H9 (cell line): ENCODE results near the gene LDHAL6B. TPM values are rescaled to one million over a fixed set of nuclear protein-coding genes. Genes with fewer than 3 reads are reported as not detected.

Source experiments
- DNase-seq: peaks from one replicate; pipeline ENCODE4 v3.0.0-alpha.2; 2017
- H2AFZ ChIP-seq: one replicate; pipeline ENCODE4 v1.6.1; 2013; ENCODE audit warnings: mild to moderate bottlenecking, low read length, control low read depth, moderate library complexity
- H2AK5ac ChIP-seq: 2 replicates; pipeline ENCODE4 v1.6.1; 2013; ENCODE audit warnings: low read length, control low read depth, mixed read lengths; ENCODE audit not compliant: insufficient read length
- H2BK120ac ChIP-seq: one replicate; pipeline ENCODE4 v1.6.1; 2013; ENCODE audit warnings: low read depth, mild to moderate bottlenecking, low read length, control low read depth, inconsistent platforms; ENCODE audit not compliant: poor library complexity, severe bottlenecking
- H2BK12ac ChIP-seq: 2 replicates; pipeline ENCODE4 v1.6.1; 2013; ENCODE audit warnings: low read length, control low read depth, mixed read lengths, low read depth; ENCODE audit not compliant: insufficient read length
- H2BK15ac ChIP-seq: 2 replicates; pipeline ENCODE4 v1.6.1; 2013; ENCODE audit warnings: low read depth, low read length, control low read depth
- H2BK20ac ChIP-seq: one replicate; pipeline ENCODE4 v1.6.1; 2013; ENCODE audit warnings: low read depth, mild to moderate bottlenecking, low read length, control low read depth, inconsistent platforms; ENCODE audit not compliant: poor library complexity, severe bottlenecking
- H2BK5ac ChIP-seq: 2 replicates; pipeline ENCODE4 v1.6.1; 2013; ENCODE audit warnings: low read length, control low read depth, mixed read lengths; ENCODE audit not compliant: insufficient read length
- H3K14ac ChIP-seq: 2 replicates; pipeline ENCODE4 v1.6.1; 2013; ENCODE audit warnings: low read length, control low read depth; ENCODE audit not compliant: insufficient read depth
- H3K18ac ChIP-seq: 2 replicates; pipeline ENCODE4 v1.6.1; 2013; ENCODE audit warnings: low read depth, mild to moderate bottlenecking, mixed read lengths, low read length, control low read depth; ENCODE audit not compliant: insufficient read length
- H3K23ac ChIP-seq: 2 replicates; pipeline ENCODE4 v1.6.1; 2013; ENCODE audit warnings: low read length, control low read depth, mixed read lengths, low read depth; ENCODE audit not compliant: insufficient read length
- H3K23me2 ChIP-seq: 2 replicates; pipeline ENCODE4 v1.6.1; 2013; ENCODE audit warnings: low read depth, mild to moderate bottlenecking, mixed read lengths, low read length, control low read depth; ENCODE audit not compliant: insufficient read length, poor library complexity, severe bottlenecking
- H3K27ac ChIP-seq: 2 replicates; pipeline ENCODE4 v1.5.1; 2013; ENCODE audit warnings: low read length, control low read depth, mixed read lengths, low read depth; ENCODE audit not compliant: insufficient read length
- H3K27me3 ChIP-seq: 2 replicates; pipeline ENCODE4 v1.6.1; 2013; ENCODE audit warnings: low read length, control low read depth, inconsistent platforms; ENCODE audit not compliant: insufficient read depth
- H3K4ac ChIP-seq: 2 replicates; pipeline ENCODE4 v1.6.1; 2013; ENCODE audit warnings: low read depth, mild to moderate bottlenecking, control low read depth, inconsistent platforms, low read length, moderate library complexity
- H3K4me1 ChIP-seq: 2 replicates; pipeline ENCODE4 v1.6.1; 2013; ENCODE audit warnings: low read length, control low read depth, inconsistent platforms; ENCODE audit not compliant: insufficient read depth
- H3K4me2 ChIP-seq: 2 replicates; pipeline ENCODE4 v1.6.1; 2013; ENCODE audit warnings: low read length, control low read depth, mixed read lengths; ENCODE audit not compliant: insufficient read length, insufficient read depth
- H3K56ac ChIP-seq: 2 replicates; pipeline ENCODE4 v1.6.1; 2013; ENCODE audit warnings: low read depth, mild to moderate bottlenecking, mixed read lengths, low read length, control low read depth; ENCODE audit not compliant: insufficient read length
- H3K79me1 ChIP-seq: 2 replicates; pipeline ENCODE4 v1.6.1; 2013; ENCODE audit warnings: low read depth, mild to moderate bottlenecking, moderate library complexity, low read length, control low read depth, inconsistent platforms; ENCODE audit not compliant: insufficient read depth, poor library complexity, severe bottlenecking
- H3K79me2 ChIP-seq: 2 replicates; pipeline ENCODE4 v1.6.1; 2013; ENCODE audit warnings: low read length, control low read depth, inconsistent platforms; ENCODE audit not compliant: insufficient read depth
- H3K9ac ChIP-seq: 2 replicates; pipeline ENCODE4 v1.6.1; 2013; ENCODE audit warnings: low read length, control low read depth, mixed read lengths; ENCODE audit not compliant: insufficient read length; ENCODE audit errors: extremely low read depth
- H3K9me3 ChIP-seq: one replicate; pipeline ENCODE4 v1.6.1; 2013; ENCODE audit warnings: low read depth, low read length, inconsistent platforms; ENCODE audit not compliant: control insufficient read depth
- H3T11ph ChIP-seq: one replicate; pipeline ENCODE4 v1.6.1; 2013; ENCODE audit warnings: mild to moderate bottlenecking, low read length, control low read depth, inconsistent platforms
- H4K20me1 ChIP-seq: one replicate; pipeline ENCODE4 v1.6.1; 2013; ENCODE audit not compliant: control insufficient read depth, insufficient read length, insufficient read depth
- H4K5ac ChIP-seq: 2 replicates; pipeline ENCODE4 v1.6.1; 2013; ENCODE audit warnings: low read depth, mild to moderate bottlenecking, mixed read lengths, low read length, control low read depth; ENCODE audit not compliant: insufficient read length
- H4K8ac ChIP-seq: replicated peaks from 2 replicates; pipeline ENCODE4 v1.6.1; 2013; ENCODE audit warnings: low read length, control low read depth, mixed read lengths, low read depth; ENCODE audit not compliant: insufficient read length
- H4K91ac ChIP-seq: 2 replicates; pipeline ENCODE4 v1.6.1; 2013; ENCODE audit warnings: low read depth, mild to moderate bottlenecking, moderate library complexity, mixed read lengths, low read length, control low read depth; ENCODE audit not compliant: insufficient read length
- H3K27ac Mint-ChIP-seq, 3 experiments: 2 replicates in 2 of 3; 3 replicates in 1 of 3; pipeline ENCODE4 v1.8.0; 2020 to 2021; ENCODE audit warnings: mixed read lengths in 3 of 3, mild to moderate bottlenecking in 1 of 3, moderate library complexity in 1 of 3
- H3K27me3 Mint-ChIP-seq: 2 replicates; pipeline ENCODE4 v1.8.0; 2021; ENCODE audit warnings: low read depth, mild to moderate bottlenecking, moderate library complexity, mixed read lengths
- H3K36me3 Mint-ChIP-seq, 3 experiments: 2 replicates in 2 of 3; 3 replicates in 1 of 3; pipeline ENCODE4 v1.8.0; 2020 to 2021; ENCODE audit warnings: low read depth in 3 of 3, mixed read lengths in 3 of 3; ENCODE audit not compliant: insufficient read depth in 1 of 3
- H3K4me1 Mint-ChIP-seq, 2 experiments: 2 replicates each; pipeline ENCODE4 v1.8.0; 2020; ENCODE audit warnings: mixed read lengths in 2 of 2
- H3K4me3 Mint-ChIP-seq, 2 experiments: 2 replicates in 1 of 2; 3 replicates in 1 of 2; pipeline ENCODE4 v1.8.0; 2020 to 2021; ENCODE audit warnings: mild to moderate bottlenecking in 2 of 2, mixed read lengths in 2 of 2, moderate library complexity in 1 of 2
- H3K9me3 Mint-ChIP-seq, 2 experiments: 2 replicates in 1 of 2; 3 replicates in 1 of 2; pipeline ENCODE4 v1.8.0; 2020; ENCODE audit warnings: mild to moderate bottlenecking in 2 of 2, mixed read lengths in 2 of 2, moderate library complexity in 1 of 2
- WGBS: extraction: QIAGEN DNeasy Blood & Tissue Kit; methylation state at CpG from one replicate; pipeline ENCODE4 v1.1.7; 2013; ENCODE audit warnings: missing lambda C conversion rate, low lambda C conversion rate, mixed read lengths; ENCODE audit not compliant: insufficient read length; ENCODE audit errors: extremely low coverage; 5-methylcytosine and 5-hydroxymethylcytosine counted together
- total RNA-seq: library from RNA; stranded (reverse); gene quantifications from 2 replicates; pipeline ENCODE4 v1.2.1, GENCODE V29; 2021
- TF ChIP-seq, protein P1 (sequence below): fragments of 200-600 bp; sonication (generic); conservative IDR thresholded peaks from 3 replicates; pipeline ENCODE4 v1.8.0; 2021; ENCODE audit warnings: antibody characterized with exemption, mild to moderate bottlenecking

The LDHAL6B gene
- total RNA-seq, 1 experiment from 2014 or later = not detected

DNA sequence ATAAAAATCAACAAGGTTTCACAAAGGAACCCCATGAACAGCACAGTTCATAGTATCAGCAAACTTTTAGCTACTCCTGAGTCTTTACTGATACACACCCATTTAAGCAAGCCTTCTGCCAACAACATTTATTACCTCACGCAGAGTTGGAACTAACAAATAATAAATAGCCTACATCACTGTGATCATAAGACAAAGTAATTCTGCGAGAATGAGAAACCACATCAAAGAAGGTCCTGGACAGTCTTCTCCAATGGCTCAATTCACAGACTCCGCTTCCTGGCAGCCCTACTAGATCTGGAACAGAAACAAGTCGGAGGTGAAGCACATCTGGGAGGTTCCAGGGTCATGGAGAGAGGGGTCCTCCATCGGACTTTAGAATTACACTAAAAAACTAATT, 37.0 kb downstream of the LDHAL6B start:
- Histone ChIP-seq H3T11ph (no peak overlapping the region), H4K20me1 (no peaks in the 10 kb centered on the region), H2BK5ac (no peak overlapping the region), H3K79me2 (no peaks in the 10 kb centered on the region), H4K5ac (no peak overlapping the region), H3K14ac (no peak overlapping the region), H2AFZ (no peak overlapping the region), H3K56ac (no peak overlapping the region), H3K79me1 (no peaks in the 10 kb centered on the region), H3K23ac (no peak overlapping the region), H3K4ac (no peak overlapping the region), H2AK5ac (no peak overlapping the region), H3K27me3 (no peaks in the 10 kb centered on the region), H2BK15ac (no peak overlapping the region), H3K23me2 (no peaks in the 10 kb centered on the region), H3K27ac (no peak overlapping the region), H3K9me3 (no peaks in the 10 kb centered on the region), H4K91ac (no peak overlapping the region), H4K8ac (no peak overlapping the region), H3K9ac (no peak overlapping the region), H2BK120ac (no peak overlapping the region), H2BK12ac (no peak overlapping the region), H3K4me2 (no peak overlapping the region), H2BK20ac (no peak overlapping the region), H3K18ac (no peak overlapping the region), H3K4me1 (no peaks in the 10 kb centered on the region)
- Mint-ChIP-seq H3K27me3 (no peaks in the 10 kb centered on the region), H3K27ac (no peak overlapping the region), H3K9me3 (no peaks in the 10 kb centered on the region), H3K4me1 (peaks cover 5 to 9% of the 10 kb centered on the region in 2 experiments; a peak in 3 of 4 replicates), H3K4me3 (no peak overlapping the region), H3K36me3 (peaks cover 0 to 24% (median 10%) of the 10 kb centered on the region in 3 experiments; a peak in 4 of 7 replicates)
- WGBS = no CpG with 5 or more reads among the region's 5 CpGs
- TF ChIP-seq, protein P1, sequence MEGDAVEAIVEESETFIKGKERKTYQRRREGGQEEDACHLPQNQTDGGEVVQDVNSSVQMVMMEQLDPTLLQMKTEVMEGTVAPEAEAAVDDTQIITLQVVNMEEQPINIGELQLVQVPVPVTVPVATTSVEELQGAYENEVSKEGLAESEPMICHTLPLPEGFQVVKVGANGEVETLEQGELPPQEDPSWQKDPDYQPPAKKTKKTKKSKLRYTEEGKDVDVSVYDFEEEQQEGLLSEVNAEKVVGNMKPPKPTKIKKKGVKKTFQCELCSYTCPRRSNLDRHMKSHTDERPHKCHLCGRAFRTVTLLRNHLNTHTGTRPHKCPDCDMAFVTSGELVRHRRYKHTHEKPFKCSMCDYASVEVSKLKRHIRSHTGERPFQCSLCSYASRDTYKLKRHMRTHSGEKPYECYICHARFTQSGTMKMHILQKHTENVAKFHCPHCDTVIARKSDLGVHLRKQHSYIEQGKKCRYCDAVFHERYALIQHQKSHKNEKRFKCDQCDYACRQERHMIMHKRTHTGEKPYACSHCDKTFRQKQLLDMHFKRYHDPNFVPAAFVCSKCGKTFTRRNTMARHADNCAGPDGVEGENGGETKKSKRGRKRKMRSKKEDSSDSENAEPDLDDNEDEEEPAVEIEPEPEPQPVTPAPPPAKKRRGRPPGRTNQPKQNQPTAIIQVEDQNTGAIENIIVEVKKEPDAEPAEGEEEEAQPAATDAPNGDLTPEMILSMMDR = no peak
- no peak for DNase-seq
